Inferior parietal cortex (tissue), 1 donor: ENCODE data around the gene ZNF880.
"Not testable (repeated sequence)": the region's sequence is repeated elsewhere in the genome, so short reads cannot be mapped to it uniquely, and the experiment has no call there.

Experiments used
- DNase-seq: peaks from one replicate; pipeline ENCODE4 v3.0.0-alpha.2; 2016; ENCODE audit errors: extremely low spot score

ZNF880 gene

GRCh38 chr19:52369559-52370340 lies at the start of gene ZNF880:
Gene ZNF880 (plus strand): TSS chr19:52369923. CDS start chr19:52369966, 43 bp downstream.
- DNase-seq, result peak; percentile 93

GRCh38 chr19:52322429-52322828 lies 47.3 kb upstream of the ZNF880 start:
- no peak for DNase-seq

- no peak for DNase-seq
Observed at GRCh38 chr19:52331757-52332156, 38.0 kb upstream of the ZNF880 start.

DNA sequence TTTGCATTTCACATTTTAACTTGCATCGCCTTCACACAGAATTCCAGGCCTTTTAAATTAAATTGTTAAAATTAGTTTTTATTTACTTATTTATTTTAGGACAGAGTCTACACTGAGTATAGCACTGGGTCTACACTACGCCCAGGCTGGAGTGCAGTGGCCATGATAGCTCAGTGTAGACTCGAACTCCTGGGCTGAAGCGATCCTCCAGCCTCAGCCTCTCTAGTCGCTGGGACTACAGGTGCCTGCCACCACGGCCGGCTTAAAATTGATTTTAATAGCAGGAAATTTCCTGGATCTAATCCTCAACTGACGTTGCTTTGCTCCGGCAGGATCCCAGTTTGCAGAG lies 34.0 kb upstream of the ZNF880 start:
- DNase-seq, result no peak

- DNase-seq, result peak; percentile 91
Observed at GRCh38 chr19:52336117-52336790, 33.5 kb upstream of the ZNF880 start, which contains the start of gene ZNF610. Gene ZNF610 (plus strand): TSS chr19:52336243. CDS start chr19:52349173, 12,930 bp downstream.

DNA sequence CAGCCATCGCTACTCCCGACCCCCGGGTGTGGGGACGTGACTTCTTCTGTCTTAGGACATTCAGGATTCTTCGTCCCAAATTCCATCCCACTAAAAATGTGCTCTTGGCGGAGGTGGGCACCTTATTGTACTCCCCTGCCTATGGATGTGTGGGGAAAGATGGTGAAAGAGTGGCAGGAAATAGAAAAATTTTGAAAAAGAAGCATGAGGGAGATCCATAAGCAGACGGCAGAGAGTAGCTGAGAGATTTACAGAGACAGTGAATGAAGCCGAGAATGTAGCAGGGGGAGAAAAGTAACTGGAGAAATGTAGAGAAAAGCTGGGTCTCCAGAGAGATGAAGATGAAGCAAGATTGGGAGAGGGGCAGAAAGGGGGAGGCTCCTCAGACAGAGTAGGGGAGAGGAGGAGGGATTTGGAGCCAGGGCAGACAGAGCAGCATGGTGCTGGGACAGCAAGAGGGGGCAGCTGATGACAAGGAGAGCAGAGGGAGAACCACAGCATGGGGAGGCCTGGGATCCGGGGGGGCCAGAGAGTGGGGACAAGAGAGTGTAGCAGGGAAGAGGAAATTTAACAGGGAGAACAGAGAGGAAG lies 32.8 kb upstream of the ZNF880 start:
- DNase-seq, result no peak

GRCh38 chr19:52339022-52339421 lies 30.7 kb upstream of the ZNF880 start:
- DNase-seq, result not testable (repeated sequence)

GRCh38 chr19:52343548-52343947 lies 26.2 kb upstream of the ZNF880 start:
- DNase-seq, result peak; percentile 45

- no peak for DNase-seq
Observed at GRCh38 chr19:52345162-52345561, 24.6 kb upstream of the ZNF880 start.

DNA sequence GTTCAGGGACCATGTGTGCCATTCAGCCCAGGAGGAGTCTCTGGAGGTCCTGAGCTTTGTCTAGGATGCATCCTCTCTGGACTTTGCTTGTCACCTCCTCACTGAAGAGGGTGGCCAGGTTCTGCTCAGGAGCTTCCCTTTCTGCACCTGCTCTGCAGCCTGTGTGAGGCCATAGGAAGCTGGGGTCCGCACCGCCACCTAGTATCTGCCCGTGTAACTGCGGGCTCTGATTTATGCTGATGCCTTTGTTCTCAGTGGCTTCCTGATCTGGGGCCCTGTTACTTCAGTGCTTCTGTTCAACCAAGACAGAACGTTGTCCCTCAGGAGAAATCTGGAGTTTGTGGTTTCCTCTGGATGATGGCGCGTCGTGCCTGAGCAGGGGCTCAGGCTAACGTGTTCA lies 18.2 kb upstream of the ZNF880 start:
- no peak for DNase-seq

GRCh38 chr19:52366414-52366824 lies 3.3 kb upstream of the ZNF880 start:
- no peak for DNase-seq

- no peak for DNase-seq
Observed at GRCh38 chr19:52370341-52370710, 603 bp downstream of the ZNF880 start.

GRCh38 chr19:52391135-52391534 lies 21.4 kb downstream of the ZNF880 start:
- no peak for DNase-seq

DNA sequence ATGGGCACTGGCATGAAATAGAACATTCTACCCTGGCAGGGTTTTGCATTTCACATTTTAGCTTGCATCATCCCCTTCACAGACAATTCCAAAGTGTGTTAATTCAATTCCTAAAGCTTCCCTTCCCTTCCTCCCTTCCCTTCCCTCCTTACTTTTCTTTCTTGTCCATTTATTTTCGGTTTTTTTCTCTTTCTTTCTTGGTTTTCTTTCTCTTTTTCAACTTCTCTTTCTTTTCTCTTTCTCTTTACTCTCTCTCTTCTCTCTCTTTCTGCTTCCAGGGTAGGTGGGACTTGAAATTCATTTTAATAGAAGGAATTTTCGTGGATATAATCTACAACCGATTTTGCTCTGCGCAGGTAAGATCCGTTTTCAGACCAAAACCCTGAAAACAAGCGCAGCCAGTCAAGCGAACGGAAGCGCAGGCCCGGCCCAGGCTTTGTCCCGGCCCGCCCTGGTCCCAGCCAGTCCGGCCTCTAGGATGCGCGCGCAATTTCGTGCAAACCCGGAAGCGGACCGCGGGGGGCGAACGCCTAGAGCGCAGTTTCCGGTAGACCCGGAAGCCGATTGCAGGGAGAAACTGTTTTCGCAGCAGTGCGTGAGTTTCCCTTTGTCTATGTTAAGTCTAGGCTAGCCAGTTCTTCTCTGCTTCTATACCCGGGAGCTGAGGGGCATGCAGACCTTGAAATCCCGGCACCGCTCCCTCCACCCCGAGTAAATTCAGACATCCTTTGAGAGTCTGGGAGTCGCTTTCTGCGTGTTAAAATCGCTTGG lies 27.8 kb downstream of the ZNF880 start, which contains the start of gene ZNF528:
TSS of gene ZNF528 (plus strand) at position 540 of the 771 bp plus-strand sequence. CDS start 4,165 bp downstream, outside the sequence.
- DNase-seq, result peak; percentile 94

GRCh38 chr19:52398081-52398441 lies 28.3 kb downstream of the ZNF880 start:
- DNase-seq, result peak; percentile 1

GRCh38 chr19:52410276-52410675 lies 40.6 kb downstream of the ZNF880 start:
- DNase-seq, result no peak

DNA sequence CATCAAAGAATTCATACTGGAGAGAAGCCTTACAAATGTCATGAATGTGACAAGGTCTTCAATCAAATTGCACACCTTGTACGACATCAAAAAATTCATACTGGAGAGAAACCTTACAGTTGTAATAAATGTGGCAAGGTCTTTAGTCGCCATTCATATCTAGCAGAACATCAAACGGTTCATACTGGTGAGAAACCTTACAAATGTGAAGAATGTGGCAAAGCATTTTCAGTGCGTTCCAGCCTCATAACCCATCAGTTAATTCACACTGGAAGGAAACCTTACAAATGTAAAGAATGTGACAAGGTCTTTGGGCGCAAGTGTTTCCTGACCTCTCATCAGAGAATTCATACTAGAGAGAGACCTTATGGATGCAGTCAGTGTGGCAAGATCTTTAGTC lies 46.0 kb downstream of the ZNF880 start:
- DNase-seq, result no peak

GRCh38 chr19:52428937-52429336 lies 59.2 kb downstream of the ZNF880 start, which contains the start of gene ZNF534:
Gene ZNF534 (plus strand): TSS chr19:52429148. CDS start chr19:52431475, 2,327 bp downstream.
- DNase-seq, result no peak
